Left lung (tissue), 10 donors: ENCODE data around the gene COX7A1. TPM values are rescaled to one million over a fixed set of nuclear protein-coding genes. Genes with fewer than 3 reads are reported as not detected.
A peak's percentile ranks its signal among the peaks of the same experiment; 100 is the strongest.

Experiments
- ATAC-seq: fragments of 200-7000 bp; cut with Tn5 transposase; one replicate; pipeline ENCODE4 v1.9.1; 2020; ENCODE audit warnings: moderate library complexity
- DNase-seq, 4 donors: peaks; one replicate each; pipeline ENCODE4 v3.0.0-alpha.2; 2013 to 2020
- H3K27ac ChIP-seq, 2 donors: fragments of 200-600 bp; sonication (generic) in 1 of 2; one replicate each; pipeline versions ENCODE4 v1.5.0 to v1.8.0; 2020 to 2021
- H3K27me3 ChIP-seq, 2 donors: fragments of 200-600 bp; sonication (generic) in 1 of 2; one replicate each; pipeline versions ENCODE4 v1.5.0 to v1.8.0; 2020 to 2021
- H3K36me3 ChIP-seq, 2 donors: fragments of 200-600 bp; sonication (generic) in 1 of 2; one replicate each; pipeline versions ENCODE4 v1.5.0 to v1.8.0; 2020 to 2021
- H3K4me1 ChIP-seq, 2 donors: fragments of 200-600 bp; one replicate each; pipeline ENCODE4 v1.8.0; 2021
- H3K4me3 ChIP-seq, 2 donors: fragments of 200-600 bp; sonication (generic) in 1 of 2; one replicate each; pipeline versions ENCODE4 v1.5.0 to v1.8.0; 2020 to 2021; ENCODE audit warnings: mild to moderate bottlenecking in 1 of 2
- H3K9me3 ChIP-seq, 2 donors: fragments of 200-600 bp; sonication (generic) in 1 of 2; one replicate each; pipeline versions ENCODE4 v1.5.0 to v1.8.0; 2020 to 2021
- intact Hi-C, 2 donors: fragments of 100-400 bp; cut with DNase I; formaldehyde crosslinking; loops; one replicate each; pipeline versions ENCODE4 v1.11.2 to v1.14.2; 2022
- polyA plus RNA-seq, 6 donors: library from polyadenylated mRNA; unstranded; fragments of 120-200 nt; gene quantifications; one replicate each; pipeline ENCODE4 v1.2.1, GENCODE V29; 2013; ENCODE audit not compliant: insufficient read length in 6 of 6
- total RNA-seq, 2 donors: library from RNA; stranded (reverse); fragmentation: NEBNext Ultra II Directional; extraction: Animal tissue kit (Norgen Biotek cat#: 25700); gene quantifications; one replicate each; pipeline ENCODE4 v1.2.1, GENCODE V29; 2021
- TF ChIP-seq, protein P1 (sequence below), 2 donors: fragments of 200-600 bp; sonication (generic) in 1 of 2; IDR thresholded peaks; one replicate each; pipeline versions ENCODE4 v1.5.0 to v1.8.0; 2021; ENCODE audit warnings: antibody characterized with exemption in 2 of 2
- donor health status: DM: no; HTN: yes; CAD: no.
- donor health status: DM: no; HTN: no; CAD: no.

Gene COX7A1
- total and polyA plus RNA-seq, 8 donors: 29.4 to 64.9 (median 38.3) TPM

- Histone ChIP-seq H3K36me3 (peaks cover 0 to 8% of the 10 kb centered on the region in 2 donors), H3K27ac (no peak overlapping the region), H3K4me1 (no peaks in the 10 kb centered on the region), H3K9me3 (no peaks in the 10 kb centered on the region), H3K4me3 (no peak overlapping the region), H3K27me3 (no peaks in the 10 kb centered on the region)
- ATAC-seq: no peak
- intact Hi-C loops: no loop called here
- TF ChIP-seq, protein P1, sequence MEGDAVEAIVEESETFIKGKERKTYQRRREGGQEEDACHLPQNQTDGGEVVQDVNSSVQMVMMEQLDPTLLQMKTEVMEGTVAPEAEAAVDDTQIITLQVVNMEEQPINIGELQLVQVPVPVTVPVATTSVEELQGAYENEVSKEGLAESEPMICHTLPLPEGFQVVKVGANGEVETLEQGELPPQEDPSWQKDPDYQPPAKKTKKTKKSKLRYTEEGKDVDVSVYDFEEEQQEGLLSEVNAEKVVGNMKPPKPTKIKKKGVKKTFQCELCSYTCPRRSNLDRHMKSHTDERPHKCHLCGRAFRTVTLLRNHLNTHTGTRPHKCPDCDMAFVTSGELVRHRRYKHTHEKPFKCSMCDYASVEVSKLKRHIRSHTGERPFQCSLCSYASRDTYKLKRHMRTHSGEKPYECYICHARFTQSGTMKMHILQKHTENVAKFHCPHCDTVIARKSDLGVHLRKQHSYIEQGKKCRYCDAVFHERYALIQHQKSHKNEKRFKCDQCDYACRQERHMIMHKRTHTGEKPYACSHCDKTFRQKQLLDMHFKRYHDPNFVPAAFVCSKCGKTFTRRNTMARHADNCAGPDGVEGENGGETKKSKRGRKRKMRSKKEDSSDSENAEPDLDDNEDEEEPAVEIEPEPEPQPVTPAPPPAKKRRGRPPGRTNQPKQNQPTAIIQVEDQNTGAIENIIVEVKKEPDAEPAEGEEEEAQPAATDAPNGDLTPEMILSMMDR (IDR thresholded peaks at IDR 0.05): no peak
- DNase-seq: no peak
Observed at GRCh38 chr19:36163813-36164212, 11.6 kb upstream of the COX7A1 start.

DNA sequence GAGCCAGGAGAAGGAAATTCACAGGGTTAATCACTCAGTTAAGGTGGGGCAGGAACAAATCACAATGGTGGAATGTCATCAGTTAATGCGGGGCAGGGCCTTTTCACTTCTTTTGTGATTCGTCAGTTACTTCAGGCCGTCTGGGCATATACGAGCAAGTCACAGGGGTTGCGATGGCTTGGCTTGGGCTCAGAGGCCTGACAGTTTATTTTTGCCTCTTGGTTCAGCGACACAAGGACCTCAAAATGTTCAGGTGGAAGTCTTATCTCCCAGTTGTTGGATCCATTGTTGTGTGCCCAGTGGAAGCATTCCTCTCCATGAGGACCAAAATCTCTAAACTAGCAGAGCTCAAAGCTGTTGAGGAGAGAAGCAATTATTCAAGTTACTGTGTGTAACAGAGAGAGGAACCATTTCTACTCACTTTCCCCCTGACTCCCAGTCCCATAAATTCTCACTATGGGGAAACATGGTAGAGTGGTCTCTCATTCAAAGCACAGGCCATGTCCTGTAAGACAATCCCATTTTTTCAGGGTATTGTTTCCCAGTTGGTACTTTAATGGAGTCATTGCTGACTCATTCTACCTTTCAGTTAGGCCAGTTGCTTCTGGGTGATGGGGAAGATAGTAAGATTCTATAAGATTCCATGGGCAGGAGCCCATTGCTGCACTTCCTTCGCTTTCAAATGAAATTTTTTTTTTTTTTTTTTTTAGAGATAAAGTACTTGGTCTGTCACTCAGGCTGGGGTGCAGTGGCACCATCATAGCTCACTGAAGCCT, 8.8 kb upstream of the COX7A1 start:
- Histone ChIP-seq H3K4me1 (no peaks in the 10 kb centered on the region), H3K27me3 (no peaks in the 10 kb centered on the region), H3K9me3 (no peaks in the 10 kb centered on the region), H3K36me3 (peaks cover 0 to 8% of the 10 kb centered on the region in 2 donors), H3K27ac (no peak overlapping the region), H3K4me3 (no peak overlapping the region)
- intact Hi-C loops: no loop called here
- DNase-seq: no peak
- ATAC-seq: no peak
- TF ChIP-seq, protein P1 (IDR thresholded peaks at IDR 0.05): no peak

DNA sequence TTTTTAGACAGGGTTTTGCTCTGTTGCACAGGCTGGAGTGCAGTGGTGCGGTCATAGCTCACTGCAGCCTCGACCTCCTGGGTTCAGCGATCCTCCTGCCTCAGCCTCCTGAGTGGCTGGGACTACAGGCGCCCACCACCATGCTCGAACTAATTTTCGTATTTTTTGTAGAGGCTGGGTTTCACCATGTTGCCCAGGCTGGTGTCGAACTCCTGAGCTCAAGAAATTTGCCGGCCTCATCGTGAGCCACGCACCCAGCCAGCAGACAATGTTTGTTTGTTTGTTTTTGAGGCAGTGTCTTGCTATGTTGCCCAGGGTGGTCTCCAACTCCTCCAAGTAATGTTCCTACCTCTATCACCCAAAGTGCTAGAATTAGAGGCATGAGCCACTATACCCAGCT, 879 bp upstream of the COX7A1 start:
- peaks cover 0 to 45% of the 10 kb centered on the region in 2 donors for H3K36me3 ChIP-seq
- DNase-seq (peak in 1 of 4 donors; percentile 41), ATAC-seq (no peak)
- peak overlapping the region in 1 of 2 donors; percentile 46 for H3K4me3 ChIP-seq
- H3K27me3 ChIP-seq: no peaks in the 10 kb centered on the region
- peak overlapping the region; percentile 86 to 92 for H3K27ac ChIP-seq
- TF ChIP-seq, protein P1 (IDR thresholded peaks at IDR 0.05): no peak
- peaks cover 0 to 22% of the 10 kb centered on the region in 2 donors for H3K4me1 ChIP-seq
- intact Hi-C loops: no loop called here
- H3K9me3 ChIP-seq: no peaks in the 10 kb centered on the region

DNA sequence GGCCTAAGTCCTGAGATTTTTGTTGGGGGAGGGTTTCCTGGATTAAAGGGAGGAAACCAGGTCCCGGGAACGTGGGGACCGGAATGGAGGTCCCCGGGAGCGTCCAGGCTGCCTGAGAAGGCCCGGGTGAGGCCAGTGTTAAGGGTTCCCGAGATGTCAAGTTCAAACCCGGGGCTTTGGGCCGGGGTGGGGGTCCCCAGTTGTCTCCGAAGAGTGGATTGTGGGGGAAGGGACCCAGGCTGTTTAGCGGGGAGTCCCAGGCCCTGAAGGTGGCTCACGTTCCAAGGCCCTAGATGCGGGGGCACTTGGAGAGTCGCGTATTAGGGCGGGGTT, 262 bp downstream of the COX7A1 start:
- no peak for ATAC-seq
- Histone ChIP-seq H3K27ac (peak overlapping the region; percentile 86 to 92), H3K9me3 (no peaks in the 10 kb centered on the region), H3K27me3 (no peaks in the 10 kb centered on the region), H3K36me3 (peaks cover 0 to 57% of the 10 kb centered on the region in 2 donors), H3K4me3 (peak overlapping the region; percentile 43 to 46), H3K4me1 (peaks cover 0 to 22% of the 10 kb centered on the region in 2 donors)
- TF ChIP-seq, protein P1 (IDR thresholded peaks at IDR 0.05): no peak
- intact Hi-C loops: no loop called here
- no peak for DNase-seq

GRCh38 chr19:36151144-36152018, 866 bp downstream of the COX7A1 start:
- TF ChIP-seq, protein P1 (IDR thresholded peaks at IDR 0.05): no peak
- Histone ChIP-seq H3K4me1 (peaks cover 0 to 22% of the 10 kb centered on the region in 2 donors), H3K36me3 (peaks cover 0 to 63% of the 10 kb centered on the region in 2 donors), H3K27ac (peak overlapping the region; percentile 86 to 92), H3K27me3 (no peaks in the 10 kb centered on the region), H3K4me3 (peak overlapping the region; percentile 43 to 46), H3K9me3 (no peaks in the 10 kb centered on the region)
- peak in 3 of 4 donors; percentile 55 to 83 (median 56) for DNase-seq
- peak; percentile 53 for ATAC-seq
- intact Hi-C loops: no loop called here
